Cardiac fibroblast (primary cell): ENCODE data around the gene MAU2.

Source experiments
- DNase-seq, 2 donors: peaks; one replicate each; pipeline versions ENCODE4 v3.0.0 to v3.0.0-alpha.2; 2010; ENCODE audit warnings: low read depth in 2 of 2
- H3K4me3 ChIP-seq, 2 donors: replicated peaks in 1 of 2; 1 replicate in 1 of 2; 2 replicates in 1 of 2; pipeline ENCODE4 v1.5.1; 2011; ENCODE audit warnings: low read depth in 2 of 2, low read length in 2 of 2, mild to moderate bottlenecking in 2 of 2, moderate library complexity in 1 of 2
- TF ChIP-seq, protein P1 (sequence below): IDR thresholded peaks from one replicate; pipeline ENCODE4 v1.5.1; 2011; ENCODE audit warnings: low read depth, mild to moderate bottlenecking, low read length, inconsistent platforms

The MAU2 gene

DNA sequence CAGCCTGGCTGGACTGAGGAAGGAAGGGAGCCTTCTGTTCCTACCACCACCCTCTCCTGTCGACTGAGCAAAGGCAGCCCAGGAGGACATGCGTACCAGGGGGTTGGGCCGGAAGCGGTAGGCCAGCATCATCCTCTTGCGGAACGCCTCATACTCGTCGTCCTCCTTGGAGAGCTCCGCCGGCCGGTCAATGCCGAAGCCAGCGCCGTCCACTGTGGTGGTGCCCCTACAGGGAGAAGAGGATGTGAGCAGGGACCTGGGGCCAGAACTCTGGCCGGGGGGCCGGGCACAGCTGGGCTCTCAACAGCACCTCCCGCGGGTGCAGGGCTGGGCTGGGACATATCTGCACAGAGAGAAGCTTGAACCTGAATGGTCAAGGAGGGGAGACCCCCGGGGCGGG, 43.8 kb upstream of the MAU2 start:
- H3K4me3 ChIP-seq: no peak overlapping the region
- TF ChIP-seq, protein P1, sequence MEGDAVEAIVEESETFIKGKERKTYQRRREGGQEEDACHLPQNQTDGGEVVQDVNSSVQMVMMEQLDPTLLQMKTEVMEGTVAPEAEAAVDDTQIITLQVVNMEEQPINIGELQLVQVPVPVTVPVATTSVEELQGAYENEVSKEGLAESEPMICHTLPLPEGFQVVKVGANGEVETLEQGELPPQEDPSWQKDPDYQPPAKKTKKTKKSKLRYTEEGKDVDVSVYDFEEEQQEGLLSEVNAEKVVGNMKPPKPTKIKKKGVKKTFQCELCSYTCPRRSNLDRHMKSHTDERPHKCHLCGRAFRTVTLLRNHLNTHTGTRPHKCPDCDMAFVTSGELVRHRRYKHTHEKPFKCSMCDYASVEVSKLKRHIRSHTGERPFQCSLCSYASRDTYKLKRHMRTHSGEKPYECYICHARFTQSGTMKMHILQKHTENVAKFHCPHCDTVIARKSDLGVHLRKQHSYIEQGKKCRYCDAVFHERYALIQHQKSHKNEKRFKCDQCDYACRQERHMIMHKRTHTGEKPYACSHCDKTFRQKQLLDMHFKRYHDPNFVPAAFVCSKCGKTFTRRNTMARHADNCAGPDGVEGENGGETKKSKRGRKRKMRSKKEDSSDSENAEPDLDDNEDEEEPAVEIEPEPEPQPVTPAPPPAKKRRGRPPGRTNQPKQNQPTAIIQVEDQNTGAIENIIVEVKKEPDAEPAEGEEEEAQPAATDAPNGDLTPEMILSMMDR: no peak
- DNase-seq: peak; percentile 16 to 25

DNA sequence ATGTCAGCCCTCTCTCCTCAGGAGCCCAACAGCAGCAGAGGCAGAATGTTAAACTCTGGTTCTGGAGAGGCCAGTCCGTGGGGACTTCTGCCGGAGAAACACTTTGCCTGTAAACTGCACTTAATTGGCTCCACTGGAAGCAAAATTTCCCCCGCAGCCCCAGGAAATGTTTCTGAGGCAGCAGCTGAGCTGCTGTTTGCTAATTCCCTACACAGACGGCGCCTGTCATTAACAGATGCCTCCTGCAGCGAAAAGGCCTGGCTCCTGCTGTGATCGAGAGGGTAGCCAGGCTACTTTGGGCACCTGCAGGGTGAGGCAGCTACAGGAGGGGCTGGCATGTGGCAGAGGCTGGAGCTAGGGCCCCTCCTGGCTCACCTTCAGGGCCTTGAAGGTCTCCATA, 42.3 kb upstream of the MAU2 start:
- no peak overlapping the region for H3K4me3 ChIP-seq
- DNase-seq: no peak
- TF ChIP-seq, protein P1: no peak

DNA sequence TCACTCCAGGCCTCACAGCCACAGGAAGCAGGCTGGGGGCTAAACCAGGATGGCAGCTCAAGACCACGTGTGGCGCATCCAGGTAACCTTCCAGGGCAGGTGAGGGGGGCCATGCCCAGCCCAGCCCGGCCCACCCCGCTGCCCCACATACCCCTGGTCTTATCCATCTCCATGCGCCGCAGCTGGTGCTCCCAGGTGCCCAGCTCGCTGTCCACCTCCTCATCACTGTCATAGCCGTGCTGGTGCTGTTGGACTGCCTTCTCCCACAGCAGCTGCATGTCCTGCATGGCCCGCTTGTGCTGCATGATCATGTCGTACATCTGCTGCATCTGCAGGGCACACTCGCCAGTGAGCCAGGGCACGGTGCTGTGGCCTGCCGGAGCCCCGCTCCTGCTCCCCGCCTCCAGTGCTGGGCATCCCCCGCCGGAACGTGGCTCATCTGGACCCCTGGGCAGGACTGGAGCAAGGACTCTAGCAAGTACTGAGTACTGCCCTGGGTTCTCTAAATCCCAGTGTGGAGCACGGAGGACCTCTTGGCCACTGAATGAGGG, 41.5 kb upstream of the MAU2 start:
- H3K4me3 ChIP-seq: no peak overlapping the region
- TF ChIP-seq, protein P1: no peak

DNA sequence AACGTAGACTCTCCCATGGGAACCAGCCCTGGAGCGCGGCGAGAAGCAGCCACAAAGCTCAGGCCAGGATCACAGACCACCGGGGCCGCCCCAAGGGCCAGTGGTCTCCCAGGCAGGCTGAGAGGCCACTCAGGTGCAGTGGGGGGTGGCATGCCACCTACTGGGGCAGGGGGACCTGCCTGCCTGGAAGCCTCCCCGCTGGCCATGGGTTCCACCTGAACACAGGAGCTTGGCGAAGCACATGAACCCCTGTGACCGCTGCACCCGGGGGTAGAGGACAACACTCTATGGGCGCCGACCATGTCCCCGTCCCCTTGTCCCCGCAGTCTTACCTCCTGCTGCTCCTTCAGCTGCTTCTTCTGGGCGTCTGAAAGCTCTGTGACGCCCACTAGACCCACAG, 40.8 kb upstream of the MAU2 start:
- no peak for DNase-seq
- no peak overlapping the region for H3K4me3 ChIP-seq
- TF ChIP-seq, protein P1: no peak

More for the DNA sequence above, 41.5 kb upstream of the MAU2 start:
- no peak for DNase-seq

DNA sequence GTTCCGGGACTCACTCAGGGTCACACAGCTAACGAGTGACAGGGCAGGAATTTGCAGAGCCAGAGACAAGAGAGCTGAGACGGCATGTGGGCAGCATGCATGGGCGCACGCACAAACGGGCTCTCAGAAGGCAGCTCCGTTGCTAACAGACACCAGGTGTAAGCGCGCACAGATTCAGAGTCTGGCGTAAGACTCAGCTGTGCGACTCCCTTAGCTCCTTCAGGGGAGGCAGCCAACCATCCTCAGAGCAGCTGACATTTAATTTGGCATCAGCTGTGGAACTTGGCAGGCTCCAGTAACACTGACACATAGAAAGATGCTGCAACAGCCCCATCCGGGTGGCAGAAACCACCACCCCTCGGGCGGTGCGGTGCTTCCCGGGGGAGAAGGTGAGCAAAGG, 40.1 kb upstream of the MAU2 start:
- peak; percentile 29 to 39 for DNase-seq

DNA sequence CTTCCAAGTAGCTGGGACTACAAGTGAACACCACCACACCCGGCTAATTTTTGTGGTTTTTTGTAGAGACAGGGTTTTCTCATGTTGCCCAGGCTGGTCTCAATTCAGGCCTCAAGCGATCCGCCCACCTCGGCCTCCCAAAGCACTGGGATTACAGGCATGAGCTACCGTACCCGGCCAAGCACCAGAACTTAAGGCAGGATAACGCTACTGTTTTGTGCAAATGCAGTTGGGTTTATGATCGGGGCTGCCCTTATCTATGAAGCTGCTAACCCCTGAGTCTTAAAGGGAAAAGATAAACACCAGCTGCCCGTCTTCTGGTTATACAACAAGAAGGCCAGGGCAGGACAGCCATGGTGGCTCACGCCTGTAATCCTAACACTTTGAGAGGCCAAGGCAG, 34.9 kb upstream of the MAU2 start:
- no peak overlapping the region for H3K4me3 ChIP-seq
- DNase-seq: no peak
- TF ChIP-seq, protein P1: no peak

More for the DNA sequence above, 40.1 kb upstream of the MAU2 start:
- H3K4me3 ChIP-seq: no peak overlapping the region
- TF ChIP-seq, protein P1: no peak

DNA sequence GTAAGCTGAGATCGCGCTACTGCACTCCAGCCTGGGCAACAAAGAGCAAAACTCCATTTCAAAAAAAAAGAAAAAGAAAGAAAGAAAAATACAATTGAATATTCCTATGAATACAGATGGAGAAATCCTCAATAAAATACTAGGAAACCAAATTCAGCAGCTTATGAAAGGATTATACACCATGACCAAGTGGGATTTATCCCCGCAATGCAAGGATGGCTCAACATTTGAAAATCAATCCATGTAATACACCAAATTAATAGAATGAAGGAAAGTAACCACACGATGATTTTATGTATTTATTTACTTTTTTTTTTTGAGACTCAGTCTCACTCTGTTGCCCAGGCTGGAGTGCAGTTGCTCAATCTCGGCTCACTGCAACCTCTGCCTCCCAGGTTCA, 28.0 kb upstream of the MAU2 start:
- DNase-seq: no peak
- no peak overlapping the region for H3K4me3 ChIP-seq
- TF ChIP-seq, protein P1: no peak
